RPMI7951 (cell line): ENCODE data around the gene GLUL. TPM values are rescaled to one million over a fixed set of nuclear protein-coding genes. Genes with fewer than 3 reads are reported as not detected.
"Not testable (repeated sequence)": the region's sequence is repeated elsewhere in the genome, so short reads cannot be mapped to it uniquely, and the experiment has no call there.

ENCODE experiments used
- DNase-seq: peaks from one replicate; pipeline ENCODE4 v3.0.0-alpha.2; 2012; ENCODE audit warnings: low read depth
- total RNA-seq: library from RNA; depleted of rRNA; stranded (reverse); fragments of >200 nt; shearing (Covaris generic); gene quantifications from 2 replicates; pipeline ENCODE4 v1.2.3, GENCODE V29; 2014

GLUL gene
- total RNA-seq, 1 experiment from 2014 or later, result 85.8 TPM

- DNase-seq, result no peak
Measured at GRCh38 chr1:182368358-182368757, 23.2 kb downstream of the GLUL start.

- no peak for DNase-seq
Measured at GRCh38 chr1:182367926-182368325, 23.7 kb downstream of the GLUL start.

- no peak for DNase-seq
Measured at GRCh38 chr1:182366596-182366995, 25.0 kb downstream of the GLUL start.

- no peak for DNase-seq
Measured at GRCh38 chr1:182359645-182360044, 31.9 kb downstream of the GLUL start.

GRCh38 chr1:182357913-182358312 lies 33.7 kb downstream of the GLUL start:
- no peak for DNase-seq

- DNase-seq, result no peak
Measured at GRCh38 chr1:182357171-182357570, 34.4 kb downstream of the GLUL start.

- DNase-seq, result no peak
Measured at GRCh38 chr1:182355723-182356098, 35.9 kb downstream of the GLUL start.

- DNase-seq, result no peak
Measured at GRCh38 chr1:182351790-182352364, 39.7 kb downstream of the GLUL start.

- no peak for DNase-seq
Measured at GRCh38 chr1:182350839-182351238, 40.8 kb downstream of the GLUL start.

GRCh38 chr1:182348961-182349747 lies 42.4 kb downstream of the GLUL start:
- no peak for DNase-seq

- DNase-seq, result no peak
Measured at GRCh38 chr1:182347019-182347418, 44.6 kb downstream of the GLUL start.

GRCh38 chr1:182340233-182341058 lies 51.1 kb downstream of the GLUL start:
- peak; percentile 76 for DNase-seq

GRCh38 chr1:182339684-182340083 lies 51.9 kb downstream of the GLUL start:
- DNase-seq, result no peak

GRCh38 chr1:182338806-182339370 lies 52.7 kb downstream of the GLUL start:
- no peak for DNase-seq

GRCh38 chr1:182337736-182338571 lies 53.6 kb downstream of the GLUL start:
- no peak for DNase-seq

- no peak for DNase-seq
Measured at GRCh38 chr1:182335771-182336566, 55.6 kb downstream of the GLUL start.

GRCh38 chr1:182333071-182333571 lies 58.5 kb downstream of the GLUL start:
- not testable (repeated sequence) for DNase-seq

- DNase-seq, result no peak
Measured at GRCh38 chr1:182332261-182333060, 59.1 kb downstream of the GLUL start.
